GM19372 (cell line): ENCODE data around the gene PLXNB1.
"Not testable (repeated sequence)": the region's sequence is repeated elsewhere in the genome, so short reads cannot be mapped to it uniquely, and the experiment has no call there.

Experiments
- ATAC-seq: cut with Tn5 transposase; IDR thresholded peaks from one replicate; pipeline ENCODE4 v1.9.1; 2021; ENCODE audit warnings: mild to moderate bottlenecking, low read depth, moderate library complexity; ENCODE audit not compliant: unreplicated experiment

The PLXNB1 gene

GRCh38 chr3:48464713-48465221, 34.9 kb upstream of the PLXNB1 start:
- no peak for ATAC-seq

- no peak for ATAC-seq
Measured at GRCh38 chr3:48463703-48464102, 33.8 kb upstream of the PLXNB1 start.

GRCh38 chr3:48461767-48462166, 31.9 kb upstream of the PLXNB1 start:
- ATAC-seq: not testable (repeated sequence)

GRCh38 chr3:48460517-48460902, 30.6 kb upstream of the PLXNB1 start:
- no peak for ATAC-seq

- ATAC-seq: no peak
Measured at GRCh38 chr3:48459773-48460516, 30.1 kb upstream of the PLXNB1 start.

- ATAC-seq: no peak
Measured at GRCh38 chr3:48459331-48459730, 29.4 kb upstream of the PLXNB1 start.

DNA sequence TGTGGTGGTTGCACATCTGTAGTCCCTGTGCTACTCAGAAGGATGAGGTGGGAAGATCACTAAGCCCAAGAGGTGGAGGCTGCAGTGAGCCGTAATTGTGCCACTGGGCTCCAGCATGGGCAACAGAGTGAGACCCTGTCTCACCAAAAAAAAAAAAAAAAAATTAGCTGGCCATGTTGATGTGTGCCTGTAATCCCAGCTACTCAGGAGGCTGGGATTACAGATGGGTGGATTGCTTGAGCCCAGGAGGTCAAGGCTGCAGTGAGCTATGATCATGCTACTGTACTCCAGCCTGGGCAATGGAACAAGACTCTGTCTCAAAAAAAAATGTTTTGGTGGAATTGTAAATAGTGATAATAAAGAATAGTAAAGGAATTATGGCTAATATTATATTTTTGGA, 26.6 kb upstream of the PLXNB1 start:
- no peak for ATAC-seq

DNA sequence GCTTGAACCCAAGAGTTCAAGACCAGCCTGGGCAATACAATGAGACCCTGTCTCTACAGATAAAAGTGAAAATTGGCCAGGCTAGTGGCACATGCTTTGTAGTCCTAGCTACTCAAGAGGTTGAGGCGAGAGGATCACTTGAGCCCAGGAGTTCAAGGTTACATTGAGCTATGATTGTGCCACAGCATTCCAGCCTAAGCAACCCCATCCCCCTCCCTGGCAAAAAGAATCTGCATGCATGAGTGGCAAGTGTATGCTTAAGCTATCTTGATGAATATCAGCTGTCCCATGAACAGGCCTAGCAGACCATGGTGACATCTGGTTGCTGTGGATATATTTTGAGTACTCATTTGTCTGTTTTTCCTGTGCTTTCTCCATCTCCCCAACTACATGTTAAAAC, 21.4 kb upstream of the PLXNB1 start:
- ATAC-seq: no peak

DNA sequence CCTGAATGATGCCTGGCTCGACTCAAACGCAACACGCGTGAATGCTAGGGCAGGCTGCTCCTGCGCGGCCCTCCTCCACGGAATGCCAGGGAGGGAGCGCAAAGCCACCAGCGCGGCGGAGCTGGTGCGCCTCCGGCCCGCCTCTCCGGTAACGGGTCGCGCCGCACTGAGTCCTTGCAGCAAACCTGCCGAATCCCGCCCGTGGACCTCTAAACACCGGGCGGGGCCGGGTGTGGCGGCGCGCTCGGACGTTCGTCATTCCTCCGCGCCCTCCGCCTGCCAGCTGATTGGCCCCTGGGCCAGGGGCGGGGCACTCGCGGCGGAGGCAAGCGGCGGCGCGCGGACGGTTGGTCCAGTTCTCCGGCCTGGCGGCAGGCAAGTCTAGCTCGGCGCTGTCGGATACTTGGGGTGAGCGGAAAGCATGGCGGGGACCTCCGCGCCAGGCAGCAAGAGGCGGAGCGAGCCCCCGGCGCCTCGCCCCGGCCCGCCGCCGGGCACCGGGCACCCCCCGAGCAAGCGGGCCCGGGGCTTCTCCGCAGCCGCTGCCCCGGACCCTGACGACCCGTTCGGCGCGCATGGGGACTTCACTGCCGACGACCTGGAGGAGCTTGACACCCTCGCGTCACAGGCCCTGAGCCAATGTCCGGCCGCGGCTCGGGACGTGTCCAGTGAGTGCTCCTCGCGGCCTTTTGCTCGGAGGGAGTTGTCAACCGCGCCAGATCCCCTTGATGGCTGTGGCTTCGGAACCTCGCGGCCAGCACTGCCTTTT, 16.7 kb upstream of the PLXNB1 start, which contains the start of gene ATRIP:
Gene ATRIP, plus strand, starts transcription at position 313 of the 769 bp plus-strand sequence. Its CDS starts 109 bp downstream, at position 422.
- peak; percentile 90 for ATAC-seq

- ATAC-seq: no peak
Measured at GRCh38 chr3:48446043-48446424, 16.1 kb upstream of the PLXNB1 start.

DNA sequence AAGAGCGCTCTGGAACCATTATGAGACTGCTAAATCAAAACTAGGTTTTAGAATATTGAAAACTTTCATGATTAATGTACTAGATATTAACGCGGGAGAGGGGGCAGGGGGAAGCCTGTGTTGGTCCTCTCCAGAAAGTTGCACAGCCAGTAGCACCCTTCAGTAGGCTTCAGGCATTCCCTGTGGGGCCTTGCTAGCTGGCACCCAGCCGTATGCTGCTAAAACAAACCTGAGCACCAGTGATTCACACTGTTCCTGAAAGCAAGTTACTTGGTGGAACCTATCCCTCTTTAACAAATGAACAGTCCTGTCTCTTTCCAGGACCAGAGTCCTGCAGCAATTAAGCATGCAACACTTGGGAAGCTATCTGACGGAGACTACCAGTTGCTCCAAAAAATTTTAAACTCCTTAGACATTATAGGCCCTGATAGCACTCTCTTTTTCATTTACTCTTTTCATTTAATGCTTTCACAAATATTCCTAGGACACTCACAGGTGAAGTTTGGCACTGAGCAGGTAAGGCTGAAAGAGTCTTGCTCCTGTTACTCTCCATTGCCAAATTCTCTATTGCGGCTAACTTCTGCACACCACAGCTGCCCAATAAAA, 15.5 kb upstream of the PLXNB1 start:
- no peak for ATAC-seq

- no peak for ATAC-seq
Measured at GRCh38 chr3:48441940-48442339, 12.1 kb upstream of the PLXNB1 start.

DNA sequence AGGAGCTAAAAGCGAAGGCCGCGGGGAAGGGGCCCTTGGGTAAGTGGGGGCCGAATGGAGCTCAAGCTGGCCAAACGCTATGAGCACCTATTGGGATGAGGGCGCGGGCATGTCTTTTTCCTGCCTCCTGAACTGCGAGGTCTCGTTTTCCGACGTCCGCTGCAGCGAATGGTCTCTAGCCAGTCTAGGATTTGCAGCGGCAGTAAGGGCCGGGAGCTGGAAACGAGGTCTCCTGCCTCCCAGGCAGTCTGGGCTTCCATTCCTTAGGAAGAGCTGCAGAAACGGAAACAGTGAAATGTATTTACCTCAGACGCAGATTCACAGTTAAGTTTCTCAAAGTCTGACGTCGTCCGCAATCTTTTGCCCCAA, 10.7 kb upstream of the PLXNB1 start:
- ATAC-seq: no peak

DNA sequence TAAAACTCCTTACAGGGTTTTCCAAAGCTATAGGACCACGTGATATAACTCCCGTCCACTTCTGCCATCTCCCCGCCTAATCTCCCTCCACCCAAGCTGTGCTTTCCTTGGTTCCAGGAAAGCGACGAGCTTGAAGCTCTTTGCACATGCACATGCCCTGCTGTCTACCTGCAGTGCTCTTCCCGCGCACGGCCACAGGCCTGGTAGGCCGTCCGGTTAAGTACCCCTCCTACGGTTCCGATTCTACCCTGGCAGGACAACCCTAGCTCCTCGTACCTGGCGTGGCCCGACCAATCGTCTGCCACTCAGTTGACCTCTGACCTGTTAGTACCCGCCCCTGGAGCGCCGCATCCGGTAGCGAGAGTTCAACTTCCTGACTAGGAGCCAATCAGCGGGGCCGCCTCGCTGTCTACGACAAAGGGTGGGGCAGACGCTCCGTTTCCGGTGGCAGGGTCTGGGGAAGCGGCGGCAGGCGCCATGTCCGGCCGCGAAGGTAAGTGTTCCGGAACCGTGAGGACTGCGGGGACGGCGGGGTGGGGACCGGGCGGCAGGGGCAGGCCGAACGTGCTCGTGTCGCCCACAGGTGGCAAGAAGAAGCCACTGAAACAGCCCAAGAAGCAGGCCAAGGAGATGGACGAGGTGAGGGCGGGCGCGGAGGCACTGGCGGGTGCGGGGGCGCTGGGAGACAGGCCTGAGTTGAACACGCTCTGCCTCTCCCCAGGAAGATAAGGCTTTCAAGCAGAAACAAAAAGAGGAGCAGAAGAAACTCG, 10.1 kb upstream of the PLXNB1 start, which contains the start of the genes CCDC51 and TMA7:
Gene CCDC51, minus strand, starts transcription at position 300 of the 770 bp plus-strand sequence. CDS start 4,991 bp downstream, outside the sequence.
Gene TMA7, plus strand, starts transcription at position 438 of the 770 bp plus-strand sequence. Its CDS starts 40 bp downstream, at position 478.
- peak; percentile 97 for ATAC-seq

GRCh38 chr3:48437812-48438211, 7.9 kb upstream of the PLXNB1 start:
- ATAC-seq: no peak

GRCh38 chr3:48436855-48437254, 7.0 kb upstream of the PLXNB1 start:
- no peak for ATAC-seq

DNA sequence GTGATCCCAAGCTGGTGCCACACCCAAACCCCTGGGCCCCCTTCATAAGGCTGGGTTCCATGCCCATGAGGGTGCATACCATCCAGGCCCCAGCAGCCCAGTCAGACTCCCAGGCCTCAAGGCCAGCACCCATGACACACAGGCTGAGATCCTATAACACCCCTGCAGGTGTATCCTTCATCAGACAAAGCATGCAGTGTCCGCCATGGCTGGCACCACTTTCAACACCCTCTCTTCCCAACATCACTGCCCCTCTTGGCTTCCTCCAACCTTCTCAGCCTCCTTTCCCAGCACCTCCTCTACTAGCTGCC, 6.5 kb upstream of the PLXNB1 start:
- no peak for ATAC-seq

- ATAC-seq: no peak
Measured at GRCh38 chr3:48435774-48436476, 6.0 kb upstream of the PLXNB1 start.

- no peak for ATAC-seq
Measured at GRCh38 chr3:48435223-48435595, 5.3 kb upstream of the PLXNB1 start.
